C1 segment of cervical spinal cord (tissue), 14 donors: Measurements from ENCODE around the gene SMURF1.
"Not testable (repeated sequence)": the region's sequence is repeated elsewhere in the genome, so short reads cannot be mapped to it uniquely, and the experiment has no call there.

Experiments
- DNase-seq, 14 donors: peaks; one replicate each; lab custom pipeline; 2025; lab: John Stamatoyannopoulos, UW

Gene SMURF1

DNA sequence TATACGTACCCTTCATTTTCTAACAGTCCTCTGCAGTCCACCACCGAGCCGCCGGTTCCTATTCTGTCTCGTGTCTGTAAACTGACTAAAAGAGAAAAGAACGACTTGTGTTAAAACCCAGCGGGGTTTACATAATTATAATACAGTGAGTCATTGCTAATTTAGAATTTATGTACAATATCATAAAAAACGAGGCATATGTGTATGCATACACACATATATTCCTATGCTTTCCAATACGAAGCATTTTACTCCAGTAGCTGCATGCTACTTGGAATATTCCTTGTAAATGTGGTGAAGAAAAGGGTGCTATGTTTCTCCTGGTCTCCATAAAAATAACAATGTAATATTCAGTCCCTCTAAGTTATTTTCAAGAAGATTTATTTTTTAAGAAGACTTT is 89.1 kb downstream of the SMURF1 start:
- DNase-seq = no peak

DNA sequence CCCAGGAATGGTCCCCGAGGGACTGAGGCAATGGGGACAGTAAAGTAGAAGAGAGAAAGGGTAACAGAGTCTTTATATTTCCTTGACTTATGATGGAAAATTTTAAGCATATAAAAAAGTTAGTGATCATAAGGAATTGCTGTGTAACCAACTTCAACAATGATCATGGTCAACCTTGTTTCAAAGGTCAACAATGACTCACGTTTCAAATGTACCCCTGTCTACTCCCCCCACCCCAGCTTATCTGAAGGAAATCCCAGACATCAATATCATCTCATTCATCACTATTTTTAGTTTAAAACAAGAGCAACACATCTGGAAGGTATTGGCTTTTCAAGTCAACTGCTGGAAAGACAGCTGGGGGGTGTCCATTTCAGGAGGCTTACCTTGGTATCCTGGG is 92.9 kb downstream of the SMURF1 start:
- DNase-seq = no peak

DNA sequence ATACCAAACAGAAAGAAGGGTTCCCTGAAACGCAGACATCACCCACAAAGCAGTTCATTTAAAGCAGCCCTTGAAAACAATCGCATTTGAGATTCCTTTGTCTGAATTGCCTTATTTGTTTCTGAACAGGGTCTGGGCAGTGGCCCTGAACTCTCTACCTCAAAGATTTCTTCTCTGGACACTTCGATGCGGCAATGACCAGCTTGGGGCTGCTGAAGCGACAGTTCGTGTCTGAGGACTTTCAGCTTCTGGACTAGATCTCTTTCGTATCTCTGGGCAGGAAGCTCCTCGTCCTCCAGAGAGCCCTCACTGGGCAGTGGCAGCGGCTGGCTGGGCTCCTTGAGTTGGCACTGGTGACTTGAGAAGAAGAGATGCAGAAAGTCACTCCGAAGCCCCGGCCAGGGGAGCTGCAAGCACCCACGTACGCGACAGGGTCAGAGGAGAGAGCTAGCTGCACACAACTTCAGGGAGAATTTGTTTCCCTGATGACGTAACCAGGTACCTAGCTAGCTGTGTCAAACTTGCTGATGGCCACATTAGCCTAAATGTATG is 96.3 kb downstream of the SMURF1 start:
- no peak for DNase-seq

DNA sequence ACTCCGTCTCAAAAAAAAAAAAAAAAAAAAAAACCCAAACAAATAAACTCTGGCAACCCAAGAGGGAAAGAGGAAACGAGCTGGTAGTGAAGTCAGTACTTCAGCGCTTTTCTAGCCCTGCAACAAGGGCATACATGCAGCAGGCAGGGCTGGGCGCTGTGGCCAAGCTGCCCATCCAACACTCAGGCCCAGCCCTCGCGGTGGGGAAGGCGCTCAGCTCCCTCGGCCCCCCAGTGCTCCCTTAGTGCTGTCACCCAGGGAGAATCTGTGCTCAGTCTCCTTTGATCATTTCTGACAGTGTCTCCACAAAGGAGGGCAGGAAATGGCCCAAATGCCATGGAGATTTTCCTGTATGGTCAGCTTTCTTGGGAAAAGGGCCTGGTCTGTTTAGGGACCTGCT is 97.2 kb downstream of the SMURF1 start:
- no peak for DNase-seq

DNA sequence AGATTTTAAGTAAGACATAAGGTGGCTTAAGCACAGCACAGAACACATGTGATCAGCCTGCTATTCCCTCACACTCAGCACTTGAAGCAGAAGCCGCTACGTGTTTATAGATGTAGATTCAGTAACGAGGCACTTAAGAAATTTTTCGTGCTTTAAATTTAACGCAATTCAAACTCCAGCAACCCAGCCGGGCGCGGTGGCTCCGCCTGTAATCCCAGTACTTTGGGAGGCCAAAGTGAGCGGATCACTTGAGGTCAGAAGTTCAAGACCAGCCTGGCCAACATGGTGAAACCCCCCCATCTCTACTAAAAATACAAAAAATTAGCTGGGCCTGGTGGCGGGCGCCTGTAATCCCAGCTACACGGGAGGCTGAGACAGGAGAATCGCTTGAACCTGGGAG is 97.6 kb downstream of the SMURF1 start:
- DNase-seq = not testable (repeated sequence)

DNA sequence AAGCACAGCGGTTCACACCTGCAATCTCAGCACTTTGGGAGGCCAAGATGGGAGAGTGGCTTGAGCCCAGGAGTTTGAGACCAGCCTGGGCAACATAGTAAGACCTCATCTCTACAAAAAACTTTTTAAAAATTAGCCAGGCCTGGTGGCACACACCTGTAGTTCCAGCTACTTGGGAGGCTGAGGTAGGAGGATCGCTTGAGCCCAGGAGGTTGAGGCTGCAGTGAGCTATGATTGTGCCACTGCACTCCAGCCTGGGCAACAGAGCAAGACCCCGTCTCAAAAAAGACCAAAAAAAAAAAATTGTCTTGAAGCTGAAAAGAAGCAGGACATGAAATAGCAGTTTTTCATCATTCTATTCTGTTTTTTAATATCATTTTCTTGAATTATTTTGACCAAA is 99.0 kb downstream of the SMURF1 start:
- not testable (repeated sequence) for DNase-seq

DNA sequence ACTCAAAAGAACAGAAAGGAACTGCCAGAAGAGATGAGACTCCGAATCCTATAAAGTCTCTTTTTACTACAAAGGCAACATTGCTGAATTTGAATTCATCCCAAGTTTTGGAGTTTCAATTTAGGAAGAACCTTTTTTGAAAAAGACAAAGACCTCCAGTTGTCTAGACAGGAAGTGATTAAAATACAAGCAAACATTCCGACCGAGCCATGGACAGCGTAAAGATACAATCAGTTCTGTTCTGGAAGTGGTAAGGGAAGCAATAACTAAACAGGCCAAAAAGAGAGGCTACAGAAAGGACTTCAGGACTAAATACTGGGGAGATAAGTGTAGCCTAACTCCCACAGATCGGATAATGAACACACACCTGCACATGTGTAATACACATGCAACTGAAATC is 101.0 kb downstream of the SMURF1 start:
- no peak for DNase-seq

DNA sequence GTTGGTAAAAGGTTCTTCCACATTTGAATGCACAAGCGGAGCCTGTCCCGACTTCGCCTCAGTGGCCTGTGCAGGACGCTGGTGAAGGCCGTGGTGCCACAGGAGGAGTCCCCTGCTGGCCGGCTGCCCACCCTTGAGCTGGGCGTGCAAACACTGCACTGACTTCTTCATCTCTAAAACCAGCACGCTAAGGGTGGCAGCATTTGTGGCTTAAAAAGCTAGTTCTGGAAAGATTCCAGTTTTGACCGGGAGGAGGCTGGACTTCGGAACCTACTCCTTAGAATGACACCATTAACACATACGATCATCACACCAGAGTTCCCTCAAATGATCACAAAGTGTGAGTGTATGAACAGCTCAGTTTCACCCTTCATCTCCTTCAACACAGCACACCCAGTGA is 102.4 kb downstream of the SMURF1 start:
- no peak for DNase-seq

DNA sequence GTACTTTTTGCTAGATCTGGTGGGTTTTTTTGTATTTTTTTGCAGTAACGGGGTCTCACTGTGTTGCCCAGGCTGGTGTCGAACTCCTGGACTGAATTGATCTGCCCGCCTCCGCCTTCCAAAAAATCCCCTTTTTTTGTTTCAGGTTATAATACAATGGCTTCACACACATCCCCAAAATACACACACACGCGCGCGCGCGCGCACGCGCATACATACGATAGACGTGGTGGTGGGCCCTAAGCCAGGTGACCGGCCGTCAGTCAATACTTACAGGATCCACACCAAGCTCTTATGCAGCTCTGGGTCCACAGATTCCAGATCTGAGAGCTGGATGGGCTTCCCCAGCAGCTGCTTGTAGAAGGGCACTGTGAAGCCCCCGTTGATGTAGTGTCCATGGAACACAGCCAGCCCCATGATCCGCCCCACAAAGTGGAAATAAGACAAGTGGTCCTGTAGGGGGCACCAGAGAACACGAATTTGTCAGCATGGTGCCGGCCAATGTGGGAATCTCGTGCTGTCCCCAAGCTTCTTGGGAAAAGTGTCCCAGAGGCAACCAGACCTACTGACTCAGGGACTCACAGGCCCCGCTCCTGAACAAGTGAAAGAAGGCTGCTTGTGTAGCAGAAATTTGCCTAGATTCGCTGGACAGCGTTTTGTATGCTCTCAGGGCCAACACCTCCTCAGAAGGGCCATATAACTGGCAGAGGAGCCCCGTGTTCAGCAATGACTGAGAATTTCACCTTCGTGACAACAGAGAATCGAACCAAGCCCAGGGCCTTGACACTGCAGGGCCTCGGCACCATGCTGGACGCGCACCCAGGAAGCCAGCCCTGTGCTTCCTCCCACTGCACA is 103.6 kb downstream of the SMURF1 start:
- peak in 12 of 14 donors; percentile 45 to 79 (median 68) for DNase-seq

DNA sequence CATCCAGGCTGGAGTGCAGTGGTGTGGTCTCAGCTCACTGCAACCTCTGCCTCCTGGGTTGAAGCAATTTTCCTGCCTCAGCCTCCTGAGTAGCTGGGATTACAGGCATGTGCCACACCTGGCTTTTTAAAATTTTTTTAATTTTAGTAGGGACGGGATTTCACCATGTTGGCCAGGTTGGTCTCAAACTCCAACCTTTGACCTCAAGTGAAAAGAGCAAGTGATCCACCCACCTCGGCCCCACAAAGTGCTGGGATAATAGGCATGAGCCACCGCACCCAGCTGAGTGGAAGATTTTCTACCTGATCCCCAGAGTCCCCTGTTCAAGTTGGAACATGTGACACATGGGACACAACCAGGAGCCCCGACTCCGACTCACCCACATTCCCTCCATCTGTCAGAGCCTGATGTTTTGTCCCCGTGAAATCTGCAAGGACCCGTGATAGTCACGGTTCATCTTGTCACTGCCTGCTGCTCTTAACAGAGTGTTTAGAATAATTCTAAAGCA is 104.5 kb downstream of the SMURF1 start:
- no peak for DNase-seq

DNA sequence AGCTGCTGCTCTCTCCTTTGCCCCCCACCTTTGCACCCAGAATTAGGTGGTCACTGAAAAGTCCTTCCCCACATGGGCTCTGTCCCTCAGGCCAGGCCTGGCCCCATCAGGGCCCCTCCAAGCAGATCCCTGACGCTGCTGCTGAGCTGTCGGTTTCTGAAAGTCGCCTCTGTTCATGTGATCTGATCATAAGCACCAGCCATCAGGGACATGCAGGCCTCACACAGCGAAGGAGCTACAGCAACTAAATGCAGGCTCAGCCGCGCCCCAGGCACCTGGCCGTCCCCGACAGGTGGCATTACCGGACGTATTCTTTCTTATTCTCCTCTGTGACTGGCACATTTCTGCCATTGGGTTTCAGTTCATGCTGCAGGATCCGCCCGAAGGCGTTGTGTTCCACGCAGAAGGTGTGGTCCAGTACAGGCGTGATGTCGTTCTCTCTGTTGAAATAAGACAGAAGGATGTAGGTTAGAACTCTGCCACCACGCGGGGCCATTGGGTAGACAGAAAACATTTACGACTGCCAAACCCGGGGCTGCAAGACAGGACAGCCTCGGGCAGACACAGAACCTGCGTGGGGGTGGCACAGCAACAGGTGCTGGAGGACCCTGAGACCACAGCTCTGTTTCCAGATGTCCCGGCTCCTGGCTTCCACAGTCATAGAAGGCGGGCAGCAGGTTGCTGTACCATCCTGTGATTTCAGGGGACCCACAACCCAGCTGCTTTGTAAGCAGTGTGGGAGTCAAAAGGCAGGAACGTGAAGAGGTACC is 105.6 kb downstream of the SMURF1 start:
- no peak for DNase-seq

DNA sequence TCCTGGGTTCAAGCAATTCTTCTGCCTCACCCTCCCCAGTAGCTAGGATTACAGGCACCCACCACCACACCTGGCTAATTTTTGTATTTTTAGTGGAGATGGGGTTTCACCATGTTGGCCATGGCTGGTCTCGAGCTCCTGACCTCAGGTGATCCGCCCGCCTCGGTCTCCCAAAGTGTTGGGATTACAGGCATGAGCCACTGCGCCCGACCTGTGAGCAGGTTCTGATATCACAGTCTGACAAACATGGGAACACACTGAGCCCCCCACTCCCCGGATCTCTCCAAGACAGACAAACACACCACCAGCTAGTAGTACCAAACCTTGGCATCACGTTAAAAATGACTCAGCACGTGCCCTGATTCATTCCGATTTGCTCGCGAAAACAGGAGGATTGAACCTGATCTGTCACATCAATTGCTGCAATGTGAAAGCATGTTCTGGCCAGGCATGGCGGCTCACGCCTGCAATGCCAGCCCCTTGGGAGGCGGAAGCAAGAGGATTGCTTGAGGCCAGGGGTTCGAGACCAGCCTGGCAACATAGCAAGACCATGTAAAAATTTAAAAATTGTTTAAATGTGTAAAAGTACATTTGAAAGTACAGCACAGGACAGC is 106.5 kb downstream of the SMURF1 start:
- no peak for DNase-seq

DNA sequence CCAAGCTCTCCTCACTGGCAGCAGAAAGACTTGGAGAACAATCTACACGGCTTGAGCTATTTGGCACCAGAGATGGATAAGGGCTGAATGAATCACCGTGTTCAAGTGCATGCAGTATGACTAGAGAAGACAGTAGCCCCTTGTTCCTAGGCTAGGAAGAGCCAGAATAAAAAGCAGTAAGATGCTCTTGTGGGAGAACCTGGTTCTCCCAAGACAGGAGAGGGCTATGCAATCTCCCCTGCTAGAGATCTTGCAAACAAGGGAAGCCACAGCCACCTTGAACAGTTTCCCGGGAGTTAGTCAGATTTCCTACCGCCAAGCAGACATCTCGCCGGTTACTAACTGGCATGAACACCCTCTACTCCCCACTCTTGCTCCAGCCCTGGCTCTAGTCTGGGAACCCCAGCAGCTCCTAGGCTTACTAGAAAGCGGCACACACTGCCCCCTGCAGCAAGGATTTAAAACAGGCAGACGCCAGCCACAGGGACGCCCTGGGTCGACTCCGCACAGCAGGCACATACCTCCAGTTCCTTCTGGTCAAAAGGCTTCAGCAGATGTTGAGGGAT is 107.3 kb downstream of the SMURF1 start:
- peak in 11 of 14 donors; percentile 20 to 80 (median 53) for DNase-seq

DNA sequence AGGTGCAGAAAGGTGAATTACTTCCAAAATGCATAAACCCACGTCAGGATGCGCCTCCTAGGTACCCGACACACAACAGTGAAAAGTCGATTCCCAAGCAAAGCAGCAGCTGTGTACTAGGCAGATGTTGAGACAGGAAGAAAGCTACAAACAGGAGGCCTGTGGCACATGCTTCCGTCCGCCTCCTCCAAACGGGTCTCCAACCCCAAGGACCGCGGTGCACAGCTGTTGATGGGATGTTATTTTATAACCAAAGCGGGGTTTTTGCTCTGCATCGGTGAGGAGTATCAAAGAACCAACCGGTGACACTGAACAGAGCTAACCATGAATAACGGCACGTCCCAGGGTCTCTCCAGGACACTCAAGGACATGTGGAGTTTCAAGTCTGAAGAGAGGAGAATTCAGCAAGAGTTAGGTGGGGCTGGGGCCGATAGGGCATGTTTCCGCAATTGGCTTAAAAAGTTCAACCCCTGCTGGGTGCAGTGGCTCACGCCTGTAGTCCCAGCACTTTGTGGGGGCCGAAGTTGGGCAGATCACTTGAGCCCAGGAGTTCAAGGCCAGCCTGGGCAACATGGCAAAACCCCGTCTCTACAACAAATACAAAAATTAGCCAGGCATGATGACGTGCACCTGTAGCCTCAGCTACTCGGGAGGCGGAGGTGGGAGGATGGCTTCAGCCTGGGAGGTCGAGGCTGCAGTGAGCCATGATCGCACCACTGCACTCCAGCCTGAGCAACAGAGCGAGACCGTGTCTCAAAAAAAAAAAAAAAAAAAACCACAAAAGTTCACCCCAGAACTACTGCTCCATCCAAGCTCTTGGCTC is 108.0 kb downstream of the SMURF1 start:
- no peak for DNase-seq

DNA sequence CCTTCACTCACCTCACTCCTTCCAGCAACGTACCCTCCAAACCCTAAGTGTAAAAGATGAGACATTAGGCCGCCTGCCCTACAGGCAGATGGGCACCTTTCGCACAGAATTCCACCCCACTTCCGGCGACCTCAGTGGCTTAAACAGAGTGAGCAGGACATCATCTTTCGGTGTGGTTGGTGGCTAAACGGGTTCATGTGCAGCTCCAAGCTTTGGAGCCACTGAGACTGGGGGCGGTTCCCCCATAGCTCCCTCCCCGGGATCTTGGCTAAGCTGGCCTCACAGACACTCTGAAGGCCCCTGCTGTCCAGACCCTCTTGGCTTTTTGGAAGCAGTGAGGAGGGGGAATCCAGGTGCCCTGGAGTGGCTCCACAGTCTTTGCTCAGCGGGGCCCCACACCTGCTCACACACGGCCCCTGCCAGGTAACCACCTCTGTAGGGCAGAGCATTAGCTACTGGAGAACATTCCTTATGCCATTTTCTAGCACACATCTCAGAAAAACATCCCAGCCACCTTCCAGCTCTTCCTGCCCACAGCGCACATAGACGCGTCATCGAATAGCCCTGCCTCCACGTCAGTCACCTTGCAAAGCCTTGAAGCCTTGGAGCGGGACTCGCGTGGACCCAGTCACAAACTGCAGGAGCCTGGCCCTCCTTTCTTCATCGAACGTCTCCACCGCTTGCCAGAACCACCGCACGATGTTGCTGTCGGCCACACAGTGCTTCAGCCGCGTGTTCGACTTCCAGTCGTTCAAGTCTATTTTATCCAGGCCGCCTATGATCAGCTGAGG is 108.8 kb downstream of the SMURF1 start:
- DNase-seq = no peak

DNA sequence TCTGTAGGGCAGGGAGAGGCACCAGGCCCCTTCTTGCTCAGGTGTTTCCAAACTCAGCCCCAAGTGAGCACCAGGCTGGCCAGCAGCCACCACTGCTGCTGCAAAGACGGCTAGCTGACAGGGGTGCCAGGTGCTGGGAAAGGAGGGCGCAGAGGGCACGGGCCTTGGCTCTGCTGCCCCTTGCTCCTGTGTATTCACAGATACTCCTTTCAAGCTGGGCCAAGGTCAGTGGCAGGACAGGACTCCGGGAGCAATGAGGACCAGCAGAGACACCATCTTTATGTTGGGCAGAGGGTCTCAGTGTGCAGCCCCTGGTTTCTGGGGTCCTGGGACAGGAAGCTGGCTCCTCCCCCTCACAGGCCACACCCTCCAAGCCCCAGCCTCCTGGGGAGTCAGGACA is 110.1 kb downstream of the SMURF1 start:
- no peak for DNase-seq

DNA sequence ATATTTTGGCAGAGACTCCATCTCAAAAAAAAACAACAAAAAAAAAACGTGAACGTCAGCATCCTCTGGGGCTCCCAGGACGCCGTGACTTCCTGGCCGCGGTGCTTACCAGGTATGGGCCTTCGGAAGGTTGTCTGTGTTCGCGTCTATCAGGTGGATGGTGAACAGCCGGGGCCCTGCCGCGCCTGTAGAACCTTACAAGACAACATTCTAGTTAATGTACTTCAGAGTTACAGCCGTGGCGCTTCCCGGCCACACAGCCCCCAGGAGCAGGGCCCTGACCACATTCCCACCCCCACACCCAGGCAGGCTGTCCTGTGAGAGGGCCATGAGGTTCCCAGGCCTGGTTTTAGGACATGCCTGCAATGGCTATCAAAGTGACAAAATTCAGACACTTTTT is 111.0 kb downstream of the SMURF1 start:
- no peak for DNase-seq

DNA sequence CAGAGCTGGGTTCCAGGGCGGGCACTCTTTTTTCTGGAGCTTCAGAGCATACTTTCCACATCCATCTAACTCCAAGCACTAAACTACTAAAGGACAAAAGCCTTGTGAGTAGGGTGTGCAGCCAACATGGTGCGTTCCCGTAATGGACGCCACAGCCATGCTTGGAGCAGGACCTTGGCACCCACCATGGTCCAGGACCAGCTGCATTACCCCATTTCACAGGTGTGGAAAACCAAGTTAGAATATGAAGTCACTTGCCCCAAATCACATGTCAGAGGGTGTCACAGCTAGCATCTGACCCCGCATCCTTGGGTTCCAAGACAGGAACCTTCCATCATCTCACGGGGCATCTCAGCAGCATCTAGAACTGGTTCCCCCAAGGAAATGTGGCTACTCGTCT is 112.4 kb downstream of the SMURF1 start:
- DNase-seq = no peak

DNA sequence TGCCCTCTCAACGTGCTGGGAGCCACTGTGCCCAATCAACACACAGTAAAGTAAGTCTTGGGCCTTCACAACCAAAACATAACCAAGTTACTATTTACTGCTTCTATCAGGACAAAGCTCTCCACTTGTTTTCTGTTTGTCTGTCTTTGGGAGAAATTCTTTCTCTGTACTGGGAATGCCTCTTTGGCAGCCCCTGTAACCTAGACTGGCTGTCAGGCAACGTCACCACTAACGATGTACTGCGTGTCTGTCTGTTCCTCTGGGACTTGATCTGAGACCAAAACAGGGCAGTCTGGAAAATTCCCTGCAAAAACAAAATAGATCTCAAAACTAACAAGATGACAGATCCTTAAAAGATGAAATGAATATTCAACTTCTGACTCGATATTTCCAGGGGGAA is 113.0 kb downstream of the SMURF1 start:
- DNase-seq = no peak

DNA sequence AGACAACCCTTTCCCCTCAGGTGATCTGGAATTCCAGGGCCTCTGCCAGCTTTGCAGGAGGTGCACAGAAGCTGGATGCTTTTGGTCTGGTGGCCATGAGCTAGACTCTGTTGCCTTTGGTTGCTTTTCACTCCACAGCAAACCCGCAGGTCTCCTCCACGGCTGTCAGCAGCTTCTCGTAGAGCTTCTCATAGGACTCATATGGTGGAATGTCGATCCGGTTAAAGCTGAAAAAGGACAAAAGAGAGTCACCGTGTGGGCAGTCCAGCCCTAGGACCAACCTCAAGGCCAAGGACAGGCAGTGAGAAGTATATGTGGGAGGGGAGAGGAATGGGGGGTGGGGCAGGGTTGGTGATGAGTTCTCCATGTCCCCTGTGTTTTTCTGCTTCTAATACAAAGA is 113.5 kb downstream of the SMURF1 start:
- DNase-seq = no peak
